Smooth muscle cell (in vitro differentiated cells): Measurements from ENCODE around the gene TSR3. TPM values are rescaled to one million over a fixed set of nuclear protein-coding genes. Genes with fewer than 3 reads are reported as not detected.

Experiments
- DNase-seq: peaks from one replicate; lab custom pipeline; 2025; ENCODE audit not compliant: unreplicated experiment; lab: John Stamatoyannopoulos, UW
- H2AFZ ChIP-seq: fragments of 200-600 bp; sonication (generic); 2 replicates; pipeline ENCODE4 v1.6.0; 2016; ENCODE audit warnings: antibody characterized with exemption, low read depth, mild to moderate bottlenecking
- H3F3A ChIP-seq: fragments of 200-600 bp; sonication (generic); 2 replicates; pipeline ENCODE4 v1.6.0; 2017; ENCODE audit warnings: antibody characterized with exemption, low read depth
- H3K27ac ChIP-seq: fragments of 200-600 bp; sonication (generic); 2 replicates; pipeline ENCODE4 v1.5.1; 2016; ENCODE audit warnings: low read depth, mild to moderate bottlenecking
- H3K27me3 ChIP-seq: fragments of 200-600 bp; sonication (generic); 2 replicates; pipeline ENCODE4 v1.6.1; 2016; ENCODE audit warnings: low read depth, mild to moderate bottlenecking
- H3K36me3 ChIP-seq: fragments of 200-600 bp; sonication (generic); 2 replicates; pipeline ENCODE4 v1.5.1; 2016; ENCODE audit warnings: low read depth
- H3K4me1 ChIP-seq: fragments of 200-600 bp; sonication (generic); 2 replicates; pipeline ENCODE4 v1.5.1; 2016; ENCODE audit warnings: low read depth
- H3K4me2 ChIP-seq: fragments of 200-600 bp; sonication (generic); 2 replicates; pipeline ENCODE4 v1.6.0; 2016; ENCODE audit warnings: mild to moderate bottlenecking
- H3K4me3 ChIP-seq: fragments of 200-600 bp; sonication (generic); 2 replicates; pipeline ENCODE4 v1.5.1; 2016; ENCODE audit warnings: mild to moderate bottlenecking
- H3K79me2 ChIP-seq: fragments of 200-600 bp; sonication (generic); 2 replicates; pipeline ENCODE4 v1.6.0; 2016; ENCODE audit warnings: low read depth, mild to moderate bottlenecking
- H3K9ac ChIP-seq: fragments of 200-600 bp; sonication (generic); 2 replicates; pipeline ENCODE4 v1.6.0; 2016; ENCODE audit warnings: low read depth
- H3K9me3 ChIP-seq: fragments of 200-600 bp; sonication (generic); replicated peaks from 2 replicates; pipeline ENCODE4 v1.5.1; 2016; ENCODE audit warnings: low read depth
- H4K20me1 ChIP-seq: fragments of 200-600 bp; sonication (generic); 2 replicates; pipeline ENCODE4 v1.6.0; 2016; ENCODE audit warnings: low read depth
- CTCF ChIP-seq: fragments of 200-600 bp; sonication (generic); IDR thresholded peaks from 2 replicates; pipeline ENCODE4 v1.5.1; 2017; ENCODE audit warnings: borderline replicate concordance, mild to moderate bottlenecking, antibody characterized with exemption; ENCODE audit not compliant: insufficient read depth, poor library complexity, severe bottlenecking
- WGBS: methylation state at CpG from one replicate; pipeline ENCODE4 v1.1.7; 2016; ENCODE audit warnings: low lambda C conversion rate; 5-methylcytosine and 5-hydroxymethylcytosine counted together
- polyA plus RNA-seq: library from polyadenylated mRNA; unstranded; fragments of >200 nt; fragmentation: Nextera tagmentation; extraction: Ambion mirVana; gene quantifications from 2 replicates; pipeline ENCODE4 v1.2.1, GENCODE V29; 2016
- total RNA-seq: library from RNA; depleted of rRNA; stranded (reverse); fragments of >200 nt; gene quantifications from 2 replicates; pipeline ENCODE4 v1.2.3, GENCODE V29; 2014

Gene TSR3
- total and polyA plus RNA-seq, 2 experiments from 2014 or later = 54.9 to 142 TPM

GRCh38 chr16:1325261-1325660 lies 26.4 kb downstream of the TSR3 start:
- H3K9me3 ChIP-seq = no peaks in the 10 kb centered on the region

GRCh38 chr16:1324286-1324826 lies 27.3 kb downstream of the TSR3 start:
- no peak for DNase-seq
- no peak overlapping the region for H3K4me2 ChIP-seq
- no peak overlapping the region for H3K9ac ChIP-seq
- 89% methylated on average over 22 of the region's 22 CpGs for WGBS
- peaks cover 5% of the 10 kb centered on the region for H3K36me3 ChIP-seq
- H3K4me1 ChIP-seq = no peaks in the 10 kb centered on the region
- H3K4me3 ChIP-seq = no peak overlapping the region
- no peak for TF ChIP-seq CTCF
- no peaks in the 10 kb centered on the region for H3F3A ChIP-seq
- H4K20me1 ChIP-seq = peaks cover 51% of the 10 kb centered on the region
- no peaks in the 10 kb centered on the region for H3K9me3 ChIP-seq
- no peak overlapping the region for H2AFZ ChIP-seq
- no peaks in the 10 kb centered on the region for H3K27me3 ChIP-seq
- peaks cover 6% of the 10 kb centered on the region for H3K79me2 ChIP-seq
- no peak overlapping the region for H3K27ac ChIP-seq

More at GRCh38 chr16:1325261-1325660, 26.4 kb downstream of the TSR3 start:
- TF ChIP-seq CTCF = no peak
- no peaks in the 10 kb centered on the region for H3K27me3 ChIP-seq
- no peak overlapping the region for H2AFZ ChIP-seq
- no peak overlapping the region for H3K9ac ChIP-seq
- DNase-seq = no peak
- no peaks in the 10 kb centered on the region for H3K36me3 ChIP-seq
- H4K20me1 ChIP-seq = peaks cover 42% of the 10 kb centered on the region
- no peak overlapping the region for H3K27ac ChIP-seq
- H3K4me2 ChIP-seq = no peak overlapping the region
- H3F3A ChIP-seq = no peaks in the 10 kb centered on the region
- H3K4me1 ChIP-seq = no peaks in the 10 kb centered on the region
- no peak overlapping the region for H3K4me3 ChIP-seq
- no peaks in the 10 kb centered on the region for H3K79me2 ChIP-seq
- 95% methylated on average over 15 of the region's 15 CpGs for WGBS

GRCh38 chr16:1323296-1324239 lies 28.1 kb downstream of the TSR3 start:
- Histone ChIP-seq H3K27ac (no peak overlapping the region), H3K4me2 (no peak overlapping the region), H3F3A (no peaks in the 10 kb centered on the region), H3K27me3 (no peaks in the 10 kb centered on the region), H4K20me1 (peaks cover 58% of the 10 kb centered on the region), H3K4me3 (no peak overlapping the region), H3K9ac (no peak overlapping the region), H3K9me3 (no peaks in the 10 kb centered on the region), H3K4me1 (no peaks in the 10 kb centered on the region), H3K36me3 (peaks cover 5% of the 10 kb centered on the region), H2AFZ (no peak overlapping the region), H3K79me2 (peaks cover 10% of the 10 kb centered on the region)
- no peak for TF ChIP-seq CTCF
- no peak for DNase-seq
- 96% methylated on average over 35 of the region's 35 CpGs for WGBS
